HCT116 (cell line): ENCODE measurements around the gene TBXAS1. TPM values are rescaled to one million over a fixed set of nuclear protein-coding genes. Genes with fewer than 3 reads are reported as not detected.

Experiments
- ATAC-seq: fragments of 200-7000 bp; cut with Tn5 transposase; 2 replicates; pipeline ENCODE4 v1.9.1; 2020; ENCODE audit warnings: mild to moderate bottlenecking, moderate library complexity
- BruUV-seq: library from RNA; stranded (reverse); fragments of 400-500 nt; replicated peaks from 2 replicates; lab custom pipeline; 2021; lab: Mats Ljungman, UMichigan
- CTCF ChIA-PET: fragments of 300-600 bp; sonication (Branson Sonifier 250); formaldehyde crosslinking; loops from one replicate; lab custom pipeline; 2021; ENCODE audit warnings: antibody characterized with exemption; lab: Charles Lee
- POLR2A ChIA-PET: fragments of 300-600, 350-600 bp; sonication (Branson Sonifier 250); formaldehyde crosslinking; loops from one replicate; lab custom pipeline; 2021; ENCODE audit warnings: antibody characterized with exemption; lab: Charles Lee
- RAD21 ChIA-PET, 2 experiments: fragments of 300-600 bp; sonication (Branson Sonifier 250); formaldehyde crosslinking; loops; one replicate each; lab custom pipeline; 2023; ENCODE audit warnings: low total read pairs in 2 of 2; ENCODE audit not compliant: uncharacterized antibody in 2 of 2, unreplicated experiment in 2 of 2, low non-redundant PET in 1 of 2; lab: Charles Lee
- DNase-seq: peaks from one replicate; pipeline ENCODE4 v3.0.0-alpha.2; 2010; ENCODE audit warnings: low read depth, low spot score
- H2AFZ ChIP-seq: fragments of 200-600 bp; shearing (Covaris generic), sonication (generic); 2 replicates; pipeline ENCODE4 v1.6.1; 2017; ENCODE audit warnings: low read depth, mixed run types, mixed read lengths, antibody characterized with exemption, low read length; ENCODE audit not compliant: poor library complexity, severe bottlenecking
- H3K27ac ChIP-seq: 2 replicates; pipeline ENCODE4 v1.5.1; 2012; ENCODE audit warnings: low read depth, low read length
- H3K27me3 ChIP-seq: fragments of 200-600 bp; sonication (generic); 2 replicates; pipeline ENCODE4 v1.6.1; 2016; ENCODE audit warnings: mixed run types, low read length, mixed read lengths; ENCODE audit not compliant: insufficient read depth
- H3K36me3 ChIP-seq, 2 experiments: fragments of 200-500 bp in 1 of 2; fragments of 200-600 bp in 1 of 2; sonication (Bioruptor generic) in 1 of 2; sonication (generic) in 1 of 2; 2 replicates each; pipeline versions ENCODE4 v1.5.1 to v1.6.1; 2014 to 2016; ENCODE audit warnings: low read length in 2 of 2, inconsistent platforms in 1 of 2, mixed read lengths in 1 of 2, mixed run types in 1 of 2; ENCODE audit not compliant: insufficient read depth in 2 of 2, control insufficient read depth in 1 of 2
- H3K4me1 ChIP-seq, 2 experiments: fragments of 200-600 bp in 1 of 2; sonication (generic) in 1 of 2; 2 replicates each; pipeline versions ENCODE4 v1.5.1 to v1.6.1; 2012 to 2017; ENCODE audit warnings: low read length in 2 of 2, inconsistent platforms in 1 of 2, mild to moderate bottlenecking in 1 of 2, mixed read lengths in 1 of 2, mixed run types in 1 of 2, moderate library complexity in 1 of 2; ENCODE audit not compliant: insufficient read depth in 2 of 2, control insufficient read depth in 1 of 2
- H3K4me2 ChIP-seq: fragments of 200-600 bp; sonication (generic); 2 replicates; pipeline ENCODE4 v1.6.1; 2017; ENCODE audit warnings: mixed run types, low read length, mixed read lengths
- H3K4me3 ChIP-seq, 2 experiments: fragments of 200-600 bp in 1 of 2; sonication (generic) in 1 of 2; replicated peaks in 1 of 2; 2 replicates each; pipeline ENCODE4 v1.5.1; 2011 to 2016; ENCODE audit warnings: low read length in 2 of 2, control low read depth in 1 of 2, low read depth in 1 of 2, mild to moderate bottlenecking in 1 of 2, mixed read lengths in 1 of 2, mixed run types in 1 of 2
- H3K79me2 ChIP-seq: fragments of 200-600 bp; sonication (generic); 2 replicates; pipeline ENCODE4 v1.6.1; 2017; ENCODE audit warnings: mild to moderate bottlenecking, mixed run types, low read length, moderate library complexity, mixed read lengths; ENCODE audit not compliant: insufficient read depth
- H3K9ac ChIP-seq: fragments of 200-600 bp; sonication (generic); 2 replicates; pipeline ENCODE4 v1.6.1; 2016; ENCODE audit warnings: low read length, mixed read lengths
- H3K9me2 ChIP-seq: fragments of 200-600 bp; sonication (generic), shearing (Covaris generic); 2 replicates; pipeline ENCODE4 v1.6.1; 2017; ENCODE audit warnings: mixed run types, mild to moderate bottlenecking, moderate library complexity; ENCODE audit not compliant: insufficient read depth
- H3K9me3 ChIP-seq, 2 experiments: fragments of 200-500 bp in 1 of 2; fragments of 200-600 bp in 1 of 2; sonication (Bioruptor generic) in 1 of 2; sonication (generic) in 1 of 2; 2 replicates each; pipeline ENCODE4 v1.6.1; 2014 to 2017; ENCODE audit warnings: low read length in 2 of 2, mixed read lengths in 2 of 2, inconsistent platforms in 1 of 2, low read depth in 1 of 2, mild to moderate bottlenecking in 1 of 2, mixed run types in 1 of 2, moderate library complexity in 1 of 2; ENCODE audit not compliant: control insufficient read depth in 1 of 2, insufficient read depth in 1 of 2
- H4K20me1 ChIP-seq: fragments of 200-600 bp; sonication (generic), shearing (Covaris generic); 2 replicates; pipeline ENCODE4 v1.6.1; 2017; ENCODE audit warnings: mixed run types, mild to moderate bottlenecking, moderate library complexity; ENCODE audit not compliant: insufficient read depth
- ATF3 ChIP-seq: IDR thresholded peaks from 2 replicates; pipeline ENCODE4 v1.6.1; 2012
- CEBPB ChIP-seq: IDR thresholded peaks from 2 replicates; pipeline ENCODE4 v1.6.1; 2012; ENCODE audit warnings: low read depth
- CTCF ChIP-seq, 3 experiments: fragments of 200-600 bp in 1 of 3; sonication (generic) in 1 of 3; IDR thresholded peaks in 2 of 3; conservative IDR thresholded peaks in 1 of 3; 2 replicates each; pipeline ENCODE4 v1.5.1; 2012 to 2017; ENCODE audit warnings: low read depth in 2 of 3, low read length in 2 of 3, antibody characterized with exemption in 1 of 3, borderline replicate concordance in 1 of 3, control low read depth in 1 of 3, mild to moderate bottlenecking in 1 of 3, mixed read lengths in 1 of 3, mixed run types in 1 of 3, moderate library complexity in 1 of 3; ENCODE audit not compliant: insufficient read depth in 1 of 3
- JUND ChIP-seq: IDR thresholded peaks from 2 replicates; pipeline ENCODE4 v1.6.1; 2012
- MAX ChIP-seq: IDR thresholded peaks from 2 replicates; pipeline ENCODE4 v1.6.1; 2012
- POLR2A ChIP-seq: IDR thresholded peaks from 2 replicates; pipeline ENCODE4 v1.7.0; 2011; ENCODE audit warnings: borderline replicate concordance; ENCODE audit not compliant: insufficient read depth, insufficient read length; ENCODE audit errors: extremely low read depth
- POLR2AphosphoS5 ChIP-seq: IDR thresholded peaks from 2 replicates; pipeline ENCODE4 v1.6.1; 2011; ENCODE audit warnings: mild to moderate bottlenecking, low read depth, low read length, moderate library complexity
- RAD21 ChIP-seq: IDR thresholded peaks from 2 replicates; pipeline ENCODE4 v1.6.1; 2012; ENCODE audit warnings: low read depth, mild to moderate bottlenecking
- REST ChIP-seq: IDR thresholded peaks from 2 replicates; pipeline ENCODE4 v1.6.1; 2012; ENCODE audit warnings: low read depth
- intact Hi-C: fragments of 100-400 bp; cut with micrococcal nuclease; formaldehyde crosslinking; loops from 2 replicates; pipeline ENCODE4 v1.10.0; 2022
- total RNA-seq: library from RNA; stranded (reverse); gene quantifications from one replicate; pipeline ENCODE4 v1.2.1, GENCODE V29; 2021; ENCODE audit not compliant: unreplicated experiment

Gene TBXAS1
- total RNA-seq, 1 experiment from 2014 or later = 1.4 TPM

GRCh38 chr7:139813151-139813550 lies 15.9 kb upstream of the TBXAS1 start:
- ATAC-seq = no peak
- H2AFZ ChIP-seq = no peak overlapping the region
- no peak overlapping the region for H3K4me2 ChIP-seq
- H3K9ac ChIP-seq = no peak overlapping the region
- RAD21 ChIA-PET = no interaction called here
- no peak overlapping the region for H3K27ac ChIP-seq
- POLR2A ChIA-PET = no interaction called here
- TF ChIP-seq REST (no peak), POLR2A (no peak), RAD21 (no peak), CTCF (IDR thresholded peaks at IDR 0.05 in 2 of 3, conservative IDR thresholded peaks at IDR 0.05 in 1 of 3; ENCODE audit: borderline replicate concordance in 1 of 3, insufficient read depth in 1 of 3, low read depth in 2 of 3, low read length in 2 of 3) (no peak), JUND (no peak), POLR2AphosphoS5 (no peak), CEBPB (no peak), ATF3 (no peak), MAX (no peak)
- no peak for DNase-seq
- no peaks in the 10 kb centered on the region for H4K20me1 ChIP-seq
- no peak overlapping the region for H3K4me3 ChIP-seq
- no peaks in the 10 kb centered on the region for H3K9me3 ChIP-seq
- no peaks in the 10 kb centered on the region for H3K9me2 ChIP-seq
- no peaks in the 10 kb centered on the region for H3K36me3 ChIP-seq
- BruUV-seq = no TSS peak
- no peaks in the 10 kb centered on the region for H3K4me1 ChIP-seq
- CTCF ChIA-PET = no interaction called here
- no peaks in the 10 kb centered on the region for H3K79me2 ChIP-seq
- no peaks in the 10 kb centered on the region for H3K27me3 ChIP-seq
- intact Hi-C loops = no loop called here
